Gastrocnemius medialis (tissue), 4 donors: ENCODE data around the gene UBASH3B.

Source experiments
- POLR2A ChIP-seq, 2 donors: fragments of 450-650 bp; IDR thresholded peaks; one replicate each; pipeline ENCODE4 v1.6.1; 2017; ENCODE audit warnings: antibody characterized with exemption in 2 of 2, mild to moderate bottlenecking in 2 of 2, moderate library complexity in 2 of 2
- TF ChIP-seq, protein P1 (sequence below), 5 experiments: fragments of 450-650 bp in 3 of 5; fragments of 200-600 bp in 2 of 5; sonication (generic) in 2 of 5; IDR thresholded peaks in 4 of 5; conservative IDR thresholded peaks in 1 of 5; 1 replicate in 4 of 5; 2 replicates in 1 of 5; pipeline ENCODE4 v1.5.1; 2016 to 2019; ENCODE audit warnings: antibody characterized with exemption in 5 of 5, mild to moderate bottlenecking in 3 of 5, moderate library complexity in 3 of 5

DNA sequence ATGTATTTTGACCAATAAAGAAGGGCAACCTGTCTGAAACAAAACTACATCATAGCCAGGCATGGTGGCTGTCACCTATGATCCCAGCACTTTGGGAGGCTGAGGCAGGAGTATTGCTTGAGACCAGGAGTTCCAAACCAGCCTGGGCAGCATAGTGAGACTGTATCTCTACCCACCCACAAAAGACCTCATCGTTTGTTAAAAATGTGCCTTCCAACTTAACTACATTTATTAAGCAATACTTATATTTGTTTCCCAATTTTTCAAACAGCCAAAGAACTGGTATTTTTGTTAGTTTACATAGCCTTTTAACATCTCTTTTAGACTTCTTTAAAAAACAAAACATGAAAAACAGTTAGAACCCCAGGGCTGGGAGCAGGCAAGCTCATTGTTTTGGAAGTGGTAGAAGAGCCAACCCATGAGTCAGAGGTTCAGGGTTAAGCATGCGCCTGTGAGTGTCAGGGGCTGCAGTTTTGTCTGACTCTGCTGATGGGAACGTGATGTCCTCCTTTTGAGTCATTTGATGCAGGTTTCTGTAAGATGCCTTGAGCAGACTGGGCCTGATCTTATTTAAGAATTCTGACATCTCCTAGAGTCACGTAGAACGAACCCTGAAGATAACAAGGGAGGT, 128.9 kb downstream of the UBASH3B start:
- TF ChIP-seq, protein P1, sequence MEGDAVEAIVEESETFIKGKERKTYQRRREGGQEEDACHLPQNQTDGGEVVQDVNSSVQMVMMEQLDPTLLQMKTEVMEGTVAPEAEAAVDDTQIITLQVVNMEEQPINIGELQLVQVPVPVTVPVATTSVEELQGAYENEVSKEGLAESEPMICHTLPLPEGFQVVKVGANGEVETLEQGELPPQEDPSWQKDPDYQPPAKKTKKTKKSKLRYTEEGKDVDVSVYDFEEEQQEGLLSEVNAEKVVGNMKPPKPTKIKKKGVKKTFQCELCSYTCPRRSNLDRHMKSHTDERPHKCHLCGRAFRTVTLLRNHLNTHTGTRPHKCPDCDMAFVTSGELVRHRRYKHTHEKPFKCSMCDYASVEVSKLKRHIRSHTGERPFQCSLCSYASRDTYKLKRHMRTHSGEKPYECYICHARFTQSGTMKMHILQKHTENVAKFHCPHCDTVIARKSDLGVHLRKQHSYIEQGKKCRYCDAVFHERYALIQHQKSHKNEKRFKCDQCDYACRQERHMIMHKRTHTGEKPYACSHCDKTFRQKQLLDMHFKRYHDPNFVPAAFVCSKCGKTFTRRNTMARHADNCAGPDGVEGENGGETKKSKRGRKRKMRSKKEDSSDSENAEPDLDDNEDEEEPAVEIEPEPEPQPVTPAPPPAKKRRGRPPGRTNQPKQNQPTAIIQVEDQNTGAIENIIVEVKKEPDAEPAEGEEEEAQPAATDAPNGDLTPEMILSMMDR (IDR thresholded peaks at IDR 0.05 in 4 of 5, conservative IDR thresholded peaks at IDR 0.05 in 1 of 5): no peak
- no peak for TF ChIP-seq POLR2A (IDR thresholded peaks at IDR 0.05)
